Psoas muscle (tissue), 8 donors: ENCODE measurements around the gene FGFR1OP2. TPM values are rescaled to one million over a fixed set of nuclear protein-coding genes. Genes with fewer than 3 reads are reported as not detected.

ENCODE experiments used
- ATAC-seq, 4 donors: fragments of 200-7000 bp; cut with Tn5 transposase; one replicate each; pipeline ENCODE4 v1.9.1; 2020; ENCODE audit warnings: moderate library complexity in 3 of 4, mild to moderate bottlenecking in 2 of 4
- DNase-seq, 2 donors: peaks; one replicate each; pipeline ENCODE4 v3.0.0-alpha.2; 2020
- H3K27ac ChIP-seq: fragments of 200-600 bp; one replicate; pipeline ENCODE4 v1.8.0; 2022
- H3K27me3 ChIP-seq, 3 donors: fragments of 200-600 bp in 1 of 3; one replicate each; pipeline versions ENCODE4 v1.6.1 to v1.8.0; 2013 to 2022; ENCODE audit warnings: low read length in 2 of 3, mild to moderate bottlenecking in 2 of 3, moderate library complexity in 1 of 3; ENCODE audit not compliant: insufficient read depth in 3 of 3
- H3K36me3 ChIP-seq, 2 donors: fragments of 200-600 bp in 1 of 2; one replicate each; pipeline versions ENCODE4 v1.6.1 to v1.8.0; 2013 to 2022; ENCODE audit warnings: low read depth in 1 of 2, mild to moderate bottlenecking in 1 of 2, moderate library complexity in 1 of 2; ENCODE audit not compliant: insufficient read depth in 1 of 2
- H3K4me1 ChIP-seq: fragments of 200-600 bp; one replicate; pipeline ENCODE4 v1.8.0; 2022
- H3K4me3 ChIP-seq: fragments of 200-600 bp; one replicate; pipeline ENCODE4 v1.8.0; 2022; ENCODE audit warnings: mild to moderate bottlenecking
- H3K9me3 ChIP-seq: fragments of 200-600 bp; one replicate; pipeline ENCODE4 v1.8.0; 2022
- WGBS, 3 donors: extraction: QIAGEN DNeasy Blood & Tissue Kit; methylation state at CpG; one replicate each; pipeline versions ENCODE4 v1.1.6 to v1.1.7; 2013; 5-methylcytosine and 5-hydroxymethylcytosine counted together
- intact Hi-C, 2 donors: fragments of 100-400 bp; cut with DNase I; formaldehyde crosslinking; loops; one replicate each; pipeline versions ENCODE4 v1.11.0 to v1.14.2; 2022
- polyA plus RNA-seq, 3 donors: library from polyadenylated mRNA; stranded (reverse); fragments of 200-250 nt; gene quantifications; one replicate each; pipeline ENCODE4 v1.2.3, GENCODE V29; 2013
- total RNA-seq, 4 donors: library from RNA; stranded (reverse); fragmentation: NEBNext Ultra II Directional in 2 of 4; extraction: Animal tissue kit (Norgen Biotek cat#: 25700) in 2 of 4; gene quantifications; one replicate each; pipeline versions ENCODE4 v1.2.1 to v1.2.4, GENCODE V29; 2021 to 2023
- TF ChIP-seq, protein P1 (sequence below): fragments of 200-600 bp; IDR thresholded peaks from one replicate; pipeline ENCODE4 v1.8.0; 2022; ENCODE audit warnings: antibody characterized with exemption
- donor health status: healthy with polysubstance abuse.
- donor health status: DM: no; HTN: no; CAD: no; lungs with moderate emphysema.
- donor health status: Bipolar disorder and iron deficiency.
- donor health status: healthy.
- donor health status: DM: yes; HTN: yes; CAD: no.
- donor health status: DM: no; HTN: no; CAD: no.
- donor health status: DM: no; HTN: no; CAD: no.
- donor health status: DM: yes; HTN: yes; CAD: no.

Gene FGFR1OP2
- total and polyA plus RNA-seq, 7 donors = 18.0 to 40.5 (median 27.2) TPM

DNA sequence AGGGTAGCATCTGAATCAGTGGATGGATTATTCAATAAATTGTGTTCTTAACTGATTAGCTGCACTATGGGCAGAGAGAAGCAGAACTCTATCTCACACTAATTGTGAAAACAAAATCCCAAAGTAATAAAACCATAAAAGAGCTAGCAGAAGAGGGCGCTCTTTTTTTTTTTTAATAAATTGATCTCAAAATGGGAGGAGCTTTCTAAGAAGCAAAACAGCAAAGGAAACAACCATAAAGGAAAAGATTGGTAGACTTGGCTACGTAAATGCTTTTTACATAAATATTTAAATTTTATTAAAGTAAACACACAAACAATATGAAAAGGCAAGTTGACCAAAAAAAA is 77.4 kb downstream of the FGFR1OP2 start:
- Histone ChIP-seq H3K27me3 (no peaks in the 10 kb centered on the region), H3K9me3 (no peaks in the 10 kb centered on the region), H3K36me3 (no peaks in the 10 kb centered on the region), H3K27ac (peak overlapping the region; percentile 90), H3K4me3 (no peak overlapping the region), H3K4me1 (peaks cover 19% of the 10 kb centered on the region)
- TF ChIP-seq, protein P1, sequence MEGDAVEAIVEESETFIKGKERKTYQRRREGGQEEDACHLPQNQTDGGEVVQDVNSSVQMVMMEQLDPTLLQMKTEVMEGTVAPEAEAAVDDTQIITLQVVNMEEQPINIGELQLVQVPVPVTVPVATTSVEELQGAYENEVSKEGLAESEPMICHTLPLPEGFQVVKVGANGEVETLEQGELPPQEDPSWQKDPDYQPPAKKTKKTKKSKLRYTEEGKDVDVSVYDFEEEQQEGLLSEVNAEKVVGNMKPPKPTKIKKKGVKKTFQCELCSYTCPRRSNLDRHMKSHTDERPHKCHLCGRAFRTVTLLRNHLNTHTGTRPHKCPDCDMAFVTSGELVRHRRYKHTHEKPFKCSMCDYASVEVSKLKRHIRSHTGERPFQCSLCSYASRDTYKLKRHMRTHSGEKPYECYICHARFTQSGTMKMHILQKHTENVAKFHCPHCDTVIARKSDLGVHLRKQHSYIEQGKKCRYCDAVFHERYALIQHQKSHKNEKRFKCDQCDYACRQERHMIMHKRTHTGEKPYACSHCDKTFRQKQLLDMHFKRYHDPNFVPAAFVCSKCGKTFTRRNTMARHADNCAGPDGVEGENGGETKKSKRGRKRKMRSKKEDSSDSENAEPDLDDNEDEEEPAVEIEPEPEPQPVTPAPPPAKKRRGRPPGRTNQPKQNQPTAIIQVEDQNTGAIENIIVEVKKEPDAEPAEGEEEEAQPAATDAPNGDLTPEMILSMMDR = peak; percentile 39
- DNase-seq = no peak
- ATAC-seq = no peak
- intact Hi-C loops = loop anchor here (2.0 to 10.0 kb wide), 5 partner anchors 77 to 299 kb away; partner anchors contain the start of gene FGFR1OP2 (in 2 of the 2)
- 23 to 39% (median 36%) methylated on average over 2 of the region's 2 CpGs for WGBS, 3 donors

Other genes with a start within 250 kb of the FGFR1OP2 start
- gene ITPR2, start 105.3 kb upstream of the FGFR1OP2 start, total RNA-seq = 10 to 100 TPM in 1 of 4 donors, 1 to 10 TPM in 3; 6.1 to 10.3 (median 8.4) TPM
- 1 to 10 TPM in 2 of 3 donors, under 1 TPM in 1; 0.86 to 2.2 (median 1.2) TPM for gene ITPR2, start 105.3 kb upstream of the FGFR1OP2 start, polyA plus RNA-seq
- 10 to 100 TPM; 21.3 to 29.6 (median 23.7) TPM for gene INTS13, start 489 bp upstream of the FGFR1OP2 start, total RNA-seq
- 10 to 100 TPM; 21.0 to 35.4 (median 24.6) TPM for gene INTS13, start 489 bp upstream of the FGFR1OP2 start, polyA plus RNA-seq
- gene TM7SF3, start 75.9 kb downstream of the FGFR1OP2 start, total RNA-seq = 10 to 100 TPM in 2 of 4 donors, 1 to 10 TPM in 2; 6.0 to 16.5 (median 10.2) TPM
- gene TM7SF3, start 75.9 kb downstream of the FGFR1OP2 start, polyA plus RNA-seq = 10 to 100 TPM; 10.4 to 13.1 (median 12.7) TPM
- gene MED21, start 84.1 kb downstream of the FGFR1OP2 start, total RNA-seq = 10 to 100 TPM; 40.1 to 52.6 (median 44.2) TPM
- 10 to 100 TPM; 20.2 to 53.1 (median 36.9) TPM for gene MED21, start 84.1 kb downstream of the FGFR1OP2 start, polyA plus RNA-seq
- gene C12orf71, start 144.1 kb downstream of the FGFR1OP2 start, total RNA-seq = not detected
- not detected for gene C12orf71, start 144.1 kb downstream of the FGFR1OP2 start, polyA plus RNA-seq